GM19468 (cell line): ENCODE results near the gene EPHB4.
"Not testable (repeated sequence)": the region's sequence is repeated elsewhere in the genome, so short reads cannot be mapped to it uniquely, and the experiment has no call there.

ENCODE experiments used
- ATAC-seq: cut with Tn5 transposase; IDR thresholded peaks from one replicate; pipeline ENCODE4 v1.9.1; 2021; ENCODE audit warnings: mild to moderate bottlenecking, moderate library complexity, moderate number of reproducible peaks; ENCODE audit not compliant: unreplicated experiment; ENCODE audit errors: extremely low read depth

The EPHB4 gene

GRCh38 chr7:100823140-100823525 is 4.2 kb downstream of the EPHB4 start:
- no peak for ATAC-seq

- no peak for ATAC-seq
These were observed 4.8 kb downstream of the EPHB4 start for GRCh38 chr7:100822236-100823139.

- no peak for ATAC-seq
These were observed 7.7 kb downstream of the EPHB4 start for GRCh38 chr7:100819586-100819985.

DNA sequence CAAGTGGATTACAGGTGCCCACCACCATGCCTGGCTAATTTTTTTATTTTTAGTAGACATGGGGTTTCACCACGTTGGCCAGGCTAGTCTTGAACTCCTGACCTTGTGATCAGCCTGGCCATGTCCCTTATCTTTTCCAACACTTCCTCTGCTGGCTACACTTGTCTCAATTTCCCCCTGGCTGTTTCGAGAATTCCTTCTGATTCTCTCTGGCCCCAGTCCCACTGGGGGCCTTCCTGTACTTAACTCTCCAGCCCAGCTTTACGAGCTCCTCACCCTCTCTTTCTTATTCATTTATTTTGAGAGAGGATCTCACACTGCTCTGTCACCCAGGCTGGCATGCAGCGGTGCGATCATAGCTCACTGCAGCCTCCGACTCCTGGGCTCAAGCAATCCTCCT is 8.5 kb downstream of the EPHB4 start:
- no peak for ATAC-seq

- no peak for ATAC-seq
These were observed 9.0 kb downstream of the EPHB4 start for GRCh38 chr7:100818366-100818765.

- ATAC-seq, result no peak
These were observed 10.2 kb downstream of the EPHB4 start for GRCh38 chr7:100817097-100817496.

- not testable (repeated sequence) for ATAC-seq
These were observed 10.8 kb downstream of the EPHB4 start for GRCh38 chr7:100816515-100816914.

DNA sequence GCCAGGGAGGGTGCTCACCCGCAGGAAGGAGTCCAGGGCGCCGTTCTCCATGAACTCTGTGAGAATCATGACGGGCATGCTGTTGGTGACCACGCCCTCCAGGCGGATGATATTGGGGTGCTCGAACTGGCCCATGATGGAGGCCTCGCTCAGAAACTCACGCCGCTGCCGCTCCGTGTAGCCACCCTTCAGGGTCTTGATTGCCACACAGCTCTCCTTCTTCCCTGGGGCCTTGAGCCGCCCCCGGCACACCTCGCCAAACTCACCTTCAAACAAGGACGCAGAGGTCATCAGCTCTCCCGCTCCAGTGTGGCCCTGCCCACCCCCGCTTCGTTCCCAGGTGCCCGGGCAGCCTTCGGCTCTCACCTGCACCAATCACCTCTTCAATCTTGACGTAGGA is 14.6 kb downstream of the EPHB4 start:
- no peak for ATAC-seq

DNA sequence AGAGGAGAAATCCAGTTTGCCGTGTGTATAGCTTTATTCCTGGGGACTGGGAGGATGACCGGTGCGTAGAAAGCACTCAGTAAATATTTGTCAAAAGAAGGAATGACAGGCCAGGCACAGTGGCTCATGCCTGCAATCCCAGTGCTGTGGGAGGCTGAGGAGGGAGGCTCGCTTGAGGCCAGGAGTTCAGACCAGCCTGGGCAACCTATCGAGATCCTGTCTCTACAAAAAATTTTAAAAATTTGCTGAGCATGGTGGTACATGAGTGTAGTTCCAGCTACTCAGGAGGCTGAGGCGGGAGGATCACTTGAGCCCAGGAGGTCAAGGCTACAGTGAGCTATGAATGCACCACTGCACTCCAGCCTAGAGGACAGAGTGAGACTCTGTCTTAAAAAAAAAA is 15.8 kb downstream of the EPHB4 start:
- ATAC-seq, result no peak

GRCh38 chr7:100808354-100808875 is 18.9 kb downstream of the EPHB4 start:
- ATAC-seq, result no peak

DNA sequence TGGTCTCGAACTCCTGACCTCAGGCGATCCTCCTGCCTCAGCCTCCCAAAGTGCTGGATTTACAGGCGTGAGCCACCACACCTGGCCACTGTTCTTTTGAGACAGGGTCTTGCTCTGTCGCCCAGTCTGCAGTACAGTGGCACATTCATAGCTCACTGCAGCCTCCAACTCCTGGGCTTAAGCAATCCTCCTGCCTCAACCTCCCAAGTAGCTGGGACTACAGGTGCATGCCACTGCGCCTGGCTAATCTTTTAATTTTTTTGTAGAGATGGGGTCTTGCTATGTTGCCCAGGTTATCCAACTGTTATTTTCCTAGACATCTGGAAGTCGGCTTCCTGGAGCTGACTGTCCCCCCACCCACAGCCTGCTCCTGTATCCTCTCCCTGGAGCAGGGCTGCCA is 20.4 kb downstream of the EPHB4 start:
- ATAC-seq, result not testable (repeated sequence)

DNA sequence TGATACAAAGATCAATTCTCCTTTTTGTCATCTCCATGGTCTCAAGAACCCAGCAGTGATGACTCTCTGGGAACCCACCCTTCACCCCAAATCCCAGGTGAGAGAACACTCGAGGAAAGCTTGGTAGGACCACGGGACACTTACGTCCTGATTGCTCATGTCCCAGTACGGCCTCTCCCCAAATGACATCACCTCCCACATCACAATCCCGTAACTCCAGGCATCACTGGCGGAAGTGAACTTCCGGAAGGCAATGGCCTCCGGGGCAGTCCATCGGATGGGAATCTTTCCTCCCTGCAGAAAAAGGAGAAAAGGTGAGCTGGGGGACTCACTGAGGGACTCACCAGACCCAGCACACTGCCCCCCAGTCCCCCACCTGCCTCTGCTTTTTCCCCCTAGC is 21.0 kb downstream of the EPHB4 start:
- ATAC-seq, result no peak

DNA sequence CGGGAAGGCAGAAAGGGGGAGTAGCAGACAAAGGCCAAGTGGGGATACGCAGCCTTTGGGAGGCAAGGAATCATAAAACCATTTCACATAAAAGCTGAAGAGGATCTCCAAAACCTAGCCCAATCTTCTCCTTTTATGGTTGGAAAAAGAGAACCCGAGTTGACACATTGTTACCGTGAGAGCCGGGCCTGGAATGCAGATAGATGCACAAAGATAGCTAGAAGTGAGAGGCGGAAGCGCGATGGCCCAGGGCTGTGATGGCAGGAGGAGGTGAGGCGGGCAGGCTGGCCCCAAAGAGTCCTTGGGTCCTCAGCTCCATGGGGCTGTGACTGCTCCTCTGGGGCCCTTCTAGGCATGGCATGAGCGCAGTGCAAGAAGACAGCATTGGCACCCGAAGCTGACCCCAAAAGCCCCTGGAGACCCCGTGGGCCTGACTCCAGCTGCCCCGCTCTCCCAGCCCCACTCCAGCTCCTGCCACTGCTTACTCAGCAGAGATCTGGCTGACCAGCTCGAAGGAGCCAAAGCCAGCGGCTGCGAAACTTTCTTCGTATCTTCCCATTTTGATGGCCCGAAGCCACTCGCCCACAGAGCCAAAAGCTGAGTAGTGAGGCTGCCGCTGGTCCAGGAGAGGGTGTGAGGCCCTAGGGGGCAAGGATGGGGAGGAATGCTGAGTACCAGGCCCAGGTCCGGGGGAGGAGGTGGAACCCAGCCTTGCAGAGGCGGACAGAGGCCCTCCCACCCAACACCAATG is 22.5 kb downstream of the EPHB4 start:
- no peak for ATAC-seq

- ATAC-seq, result peak; percentile 97
These were observed 23.7 kb downstream of the EPHB4 start for GRCh38 chr7:100803398-100804161.

DNA sequence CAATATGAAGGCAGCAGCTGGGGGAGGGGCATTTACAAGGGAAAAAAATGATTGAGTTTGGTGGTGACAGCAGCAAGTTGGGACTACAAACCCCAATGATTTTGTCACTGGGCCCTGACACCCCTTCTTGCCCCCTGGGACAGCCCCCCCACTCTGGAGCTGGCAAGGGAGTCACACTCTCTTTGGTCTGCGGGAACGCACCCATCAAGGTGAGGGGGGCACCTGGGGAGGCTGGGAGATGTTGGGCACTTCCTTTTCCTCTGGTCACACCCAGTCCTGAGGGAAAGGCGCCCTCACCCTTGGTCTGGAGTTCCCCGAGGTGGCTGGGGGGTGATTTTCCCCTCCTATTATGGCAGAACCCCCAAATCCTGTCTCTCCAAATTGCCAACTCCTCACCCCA is 24.4 kb downstream of the EPHB4 start:
- ATAC-seq, result no peak

DNA sequence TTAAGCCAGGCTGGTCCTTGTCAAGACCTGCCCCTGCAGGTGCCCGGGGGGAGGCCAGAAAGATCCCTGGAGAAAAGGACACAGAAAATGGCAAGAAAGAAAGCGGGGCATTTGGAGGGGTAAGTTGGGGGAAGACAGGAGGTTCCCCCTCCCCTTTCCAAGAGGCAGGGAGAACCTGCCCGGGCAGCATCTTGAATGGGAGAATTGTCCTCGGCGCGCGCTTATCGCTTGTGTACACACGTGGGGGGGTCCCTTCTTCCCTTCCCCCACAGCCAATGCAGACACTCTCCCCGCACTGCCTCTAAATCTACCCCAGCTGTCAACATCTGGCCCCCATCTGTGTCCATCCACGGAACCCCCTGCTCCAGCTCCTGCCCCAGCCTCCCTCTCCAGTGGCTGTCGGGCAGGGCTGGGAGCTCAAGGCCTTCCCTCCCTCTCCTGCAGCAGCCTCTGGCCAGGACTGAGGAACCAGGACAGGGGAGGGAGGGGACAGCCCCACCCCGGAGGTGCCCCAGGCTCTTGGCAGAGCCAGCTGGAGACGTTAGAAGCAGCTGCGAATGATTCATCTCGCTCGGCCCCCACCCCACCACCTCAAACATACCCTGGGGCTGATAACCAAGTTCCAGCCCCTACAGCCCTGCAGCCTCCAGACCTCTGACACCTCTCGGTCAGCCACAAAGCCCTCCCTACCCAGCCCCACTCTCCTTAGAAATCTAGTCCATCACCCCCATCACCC is 25.3 kb downstream of the EPHB4 start:
- no peak for ATAC-seq

DNA sequence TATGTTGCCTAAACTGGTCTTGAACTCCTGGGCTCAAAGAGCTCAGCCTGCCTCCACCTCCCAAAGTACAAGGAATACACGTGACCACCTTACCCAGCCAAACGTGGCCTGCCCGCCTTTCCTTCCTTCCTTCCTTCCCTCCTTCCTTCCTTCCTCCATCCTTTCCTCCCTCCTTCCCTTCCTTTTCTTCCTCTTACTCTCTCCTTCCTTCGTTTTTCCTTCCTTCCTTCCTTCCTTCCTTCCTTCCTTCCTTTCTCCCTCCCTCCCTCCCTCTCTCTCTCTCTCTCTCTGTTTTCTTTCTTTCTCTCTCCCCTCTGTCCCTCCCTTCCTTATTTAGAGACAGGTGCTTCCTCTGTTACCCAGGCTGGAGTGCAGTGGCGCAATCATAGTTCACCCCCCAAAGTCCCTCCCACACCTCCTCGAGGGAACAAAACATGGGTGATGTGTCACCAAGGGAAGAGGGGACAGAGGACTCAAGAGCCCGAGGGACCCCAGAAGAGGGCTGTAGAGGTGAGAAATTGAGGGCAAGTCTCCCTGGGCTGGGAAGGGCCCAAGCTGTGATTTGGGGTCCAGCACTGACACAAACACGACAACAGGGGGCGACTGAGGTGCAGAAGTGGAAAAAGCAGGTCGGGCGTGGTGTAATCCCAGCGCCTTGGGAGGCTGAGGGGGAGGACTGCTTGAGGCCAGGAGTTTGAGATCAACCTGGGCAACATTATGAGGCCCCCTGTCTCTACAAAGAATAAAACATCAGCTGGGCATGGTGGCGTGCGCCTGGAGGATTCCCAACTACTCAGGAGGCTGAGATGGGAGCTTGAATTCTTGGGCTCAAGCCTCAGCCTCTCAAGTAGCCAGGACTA is 28.1 kb downstream of the EPHB4 start:
- no peak for ATAC-seq

- no peak for ATAC-seq
These were observed 32.6 kb downstream of the EPHB4 start for GRCh38 chr7:100794741-100795140.
